Upper lobe of left lung (tissue), 4 donors: ENCODE measurements around the gene THSD7A.

Source experiments
- CTCF ChIP-seq, 6 experiments: fragments of 450-650 bp in 4 of 6; fragments of 200-600 bp in 2 of 6; sonication (generic) in 2 of 6; IDR thresholded peaks; one replicate each; pipeline ENCODE4 v1.5.1; 2016 to 2019; ENCODE audit warnings: antibody characterized with exemption in 6 of 6
- POLR2A ChIP-seq, 4 donors: fragments of 450-650 bp; IDR thresholded peaks; one replicate each; pipeline ENCODE4 v1.5.1; 2016 to 2017; ENCODE audit warnings: antibody characterized with exemption in 4 of 4, mild to moderate bottlenecking in 2 of 4
- POLR2AphosphoS5 ChIP-seq, 2 donors: sonication (generic); formaldehyde crosslinking; IDR thresholded peaks; one replicate each; pipeline ENCODE4 v1.5.1; 2017; ENCODE audit warnings: antibody characterized with exemption in 2 of 2

GRCh38 chr7:11858622-11859302 is 26.8 kb upstream of the THSD7A start:
- TF ChIP-seq CTCF (IDR thresholded peaks at IDR 0.05) (no peak), POLR2AphosphoS5 (IDR thresholded peaks at IDR 0.05) (no peak), POLR2A (IDR thresholded peaks at IDR 0.05) (no peak)
